HFFc6 (cell line): Measurements from ENCODE around the gene CEPT1. TPM values are rescaled to one million over a fixed set of nuclear protein-coding genes. Genes with fewer than 3 reads are reported as not detected.

Experiments used
- DNase-seq: peaks from one replicate; pipeline ENCODE4 v3.0.0-alpha.2; 2018
- H3K27ac Mint-ChIP-seq: 2 replicates; pipeline ENCODE4 v1.8.0; 2020; ENCODE audit warnings: mild to moderate bottlenecking, mixed read lengths
- H3K27me3 Mint-ChIP-seq: 2 replicates; pipeline ENCODE4 v1.8.0; 2021; ENCODE audit warnings: mild to moderate bottlenecking, moderate library complexity, mixed read lengths; ENCODE audit not compliant: insufficient read depth
- H3K36me3 Mint-ChIP-seq: 2 replicates; pipeline ENCODE4 v1.8.0; 2021; ENCODE audit warnings: low read depth, mixed read lengths
- H3K4me1 Mint-ChIP-seq: 2 replicates; pipeline ENCODE4 v1.8.0; 2020; ENCODE audit warnings: low read depth, mixed read lengths
- H3K4me3 Mint-ChIP-seq: 2 replicates; pipeline ENCODE4 v1.8.0; 2020; ENCODE audit warnings: mild to moderate bottlenecking, moderate library complexity, mixed read lengths
- H3K9me3 Mint-ChIP-seq: 2 replicates; pipeline ENCODE4 v1.8.0; 2020; ENCODE audit warnings: mild to moderate bottlenecking, mixed read lengths
- total RNA-seq, 6 experiments: library from RNA; stranded (reverse); fragmentation: NEBNext Ultra II Directional; extraction: Animal tissue kit (Norgen Biotek cat#: 25700); gene quantifications; 2 replicates in 1 of 6; 3 replicates in 5 of 6; pipeline ENCODE4 v1.2.3, GENCODE V29; 2021
- TF ChIP-seq, protein P1 (sequence below): fragments of 200-600 bp; sonication (generic); IDR thresholded peaks from 2 replicates; pipeline ENCODE4 v1.5.0; 2021; ENCODE audit warnings: antibody characterized with exemption, mild to moderate bottlenecking

CEPT1 gene
- total RNA-seq, 6 experiments from 2014 or later, result 26.5 to 38.9 (median 33.5) TPM

DNA sequence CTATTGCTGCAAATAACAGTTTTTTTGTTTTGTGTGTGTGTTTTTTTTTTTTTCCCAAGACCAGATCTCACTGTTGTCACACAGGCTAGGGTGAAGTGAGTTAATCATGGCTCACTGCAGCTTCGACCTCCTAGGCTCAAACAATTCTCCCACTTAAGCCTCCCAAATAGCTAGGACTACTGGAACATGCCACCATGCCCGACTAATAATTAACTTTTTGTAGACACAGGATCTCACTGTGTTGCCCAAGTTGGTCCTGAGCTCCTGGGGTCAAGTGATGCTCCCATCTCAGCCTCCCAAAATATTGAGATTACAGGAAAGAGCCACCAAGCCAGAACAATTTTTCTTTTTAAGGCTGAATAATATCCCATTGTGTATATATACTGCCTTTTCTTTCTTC lies 35.0 kb upstream of the CEPT1 start:
- Mint-ChIP-seq H3K4me1 (no peaks in the 10 kb centered on the region), H3K9me3 (peaks cover 12% of the 10 kb centered on the region), H3K36me3 (no peaks in the 10 kb centered on the region; the same call in 1 of the 2 replicates), H3K4me3 (no peak overlapping the region), H3K27me3 (peaks cover 4% of the 10 kb centered on the region), H3K27ac (no peak overlapping the region)
- DNase-seq, result no peak
- TF ChIP-seq, protein P1, sequence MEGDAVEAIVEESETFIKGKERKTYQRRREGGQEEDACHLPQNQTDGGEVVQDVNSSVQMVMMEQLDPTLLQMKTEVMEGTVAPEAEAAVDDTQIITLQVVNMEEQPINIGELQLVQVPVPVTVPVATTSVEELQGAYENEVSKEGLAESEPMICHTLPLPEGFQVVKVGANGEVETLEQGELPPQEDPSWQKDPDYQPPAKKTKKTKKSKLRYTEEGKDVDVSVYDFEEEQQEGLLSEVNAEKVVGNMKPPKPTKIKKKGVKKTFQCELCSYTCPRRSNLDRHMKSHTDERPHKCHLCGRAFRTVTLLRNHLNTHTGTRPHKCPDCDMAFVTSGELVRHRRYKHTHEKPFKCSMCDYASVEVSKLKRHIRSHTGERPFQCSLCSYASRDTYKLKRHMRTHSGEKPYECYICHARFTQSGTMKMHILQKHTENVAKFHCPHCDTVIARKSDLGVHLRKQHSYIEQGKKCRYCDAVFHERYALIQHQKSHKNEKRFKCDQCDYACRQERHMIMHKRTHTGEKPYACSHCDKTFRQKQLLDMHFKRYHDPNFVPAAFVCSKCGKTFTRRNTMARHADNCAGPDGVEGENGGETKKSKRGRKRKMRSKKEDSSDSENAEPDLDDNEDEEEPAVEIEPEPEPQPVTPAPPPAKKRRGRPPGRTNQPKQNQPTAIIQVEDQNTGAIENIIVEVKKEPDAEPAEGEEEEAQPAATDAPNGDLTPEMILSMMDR, result no peak

DNA sequence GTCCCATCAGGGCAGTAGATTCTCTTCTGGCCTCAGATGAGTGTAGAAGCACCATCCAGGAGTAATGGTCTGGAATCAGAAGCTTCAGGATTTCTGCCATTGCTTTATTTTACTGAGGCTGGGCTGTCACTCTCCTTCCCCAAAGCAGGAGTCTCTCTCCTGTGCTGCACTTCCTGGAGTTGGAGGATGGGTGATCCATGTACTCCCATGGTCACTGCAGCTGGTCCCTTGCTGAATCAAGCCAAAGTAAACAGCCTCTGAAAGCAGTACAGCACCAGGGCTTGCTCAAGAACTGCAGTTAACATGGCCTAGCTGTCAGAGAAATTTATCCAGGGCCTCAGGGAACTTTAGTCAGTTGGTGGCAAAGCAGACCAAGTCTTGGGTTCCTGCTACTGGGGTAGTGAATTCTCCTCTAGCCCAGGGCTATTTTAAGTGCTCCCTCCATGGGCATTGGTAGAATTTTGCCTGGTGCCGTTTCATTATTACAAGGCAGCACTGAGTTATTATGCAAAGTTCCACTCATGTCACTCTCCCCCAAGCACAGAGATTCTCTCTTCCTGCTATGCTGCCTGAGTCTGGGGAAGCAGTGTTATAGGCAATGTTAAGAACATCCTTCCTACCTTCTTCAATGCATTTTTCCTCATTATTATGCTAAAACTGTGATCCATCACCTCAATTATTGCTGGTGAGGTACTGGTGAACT lies 29.7 kb upstream of the CEPT1 start:
- H3K27me3 Mint-ChIP-seq, result peaks cover 1% of the 10 kb centered on the region
- TF ChIP-seq, protein P1, result no peak
- 0 out of 2 replicates have a peak, but pooled peaks cover 5% of the 10 kb centered on the region for H3K4me1 Mint-ChIP-seq

DNA sequence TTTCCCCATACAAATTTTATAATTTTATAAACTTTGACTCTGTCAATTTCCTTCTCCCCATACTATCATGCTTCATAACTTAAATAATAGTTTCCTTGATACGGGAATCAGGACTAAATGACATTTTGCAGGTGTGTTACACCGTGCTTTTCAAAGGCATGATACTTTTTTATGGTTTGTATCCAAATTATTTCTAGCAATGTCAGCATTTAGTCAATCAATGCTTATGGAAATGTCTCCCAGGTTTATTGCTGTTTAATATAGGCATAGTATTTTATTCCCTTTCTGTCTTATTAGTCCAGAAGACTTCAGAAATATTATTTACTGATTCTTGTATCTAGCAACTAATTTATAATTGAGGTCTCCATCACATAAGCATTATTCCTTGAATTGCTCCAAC lies 23.5 kb upstream of the CEPT1 start:
- peaks cover 26% of the 10 kb centered on the region for H3K36me3 Mint-ChIP-seq
- H3K27me3 Mint-ChIP-seq, result no peaks in the 10 kb centered on the region
- H3K9me3 Mint-ChIP-seq, result no peaks in the 10 kb centered on the region
- H3K4me1 Mint-ChIP-seq, result peaks cover 23% of the 10 kb centered on the region
- TF ChIP-seq, protein P1, result no peak
- no peak overlapping the region for H3K27ac Mint-ChIP-seq
- H3K4me3 Mint-ChIP-seq, result no peak overlapping the region
- no peak for DNase-seq

More for the DNA sequence above, 29.7 kb upstream of the CEPT1 start:
- Mint-ChIP-seq H3K4me3 (no peak overlapping the region), H3K27ac (no peak overlapping the region; the same call in 1 of the 2 replicates), H3K36me3 (peaks cover 5% of the 10 kb centered on the region; the same call in 1 of the 2 replicates), H3K9me3 (no peaks in the 10 kb centered on the region; the same call in 1 of the 2 replicates)
- DNase-seq, result no peak

DNA sequence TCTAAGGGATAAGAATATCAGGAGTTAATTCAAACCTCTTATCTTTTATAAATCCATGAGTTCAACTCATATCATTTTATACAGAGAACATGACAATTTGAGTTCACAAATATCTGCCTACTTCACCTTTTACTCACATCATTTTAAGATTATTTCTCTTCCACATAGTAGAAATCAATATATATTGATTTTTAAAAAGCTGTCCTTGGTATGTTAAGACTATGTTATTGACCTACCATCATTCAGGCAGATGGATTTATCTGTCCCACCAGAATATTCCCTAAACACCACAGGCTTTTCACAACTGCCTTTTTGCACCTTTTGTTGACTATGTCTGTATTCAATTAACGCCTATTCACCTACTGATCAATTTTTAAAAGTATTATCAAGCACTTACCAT lies 13.7 kb upstream of the CEPT1 start:
- TF ChIP-seq, protein P1, result no peak

DNA sequence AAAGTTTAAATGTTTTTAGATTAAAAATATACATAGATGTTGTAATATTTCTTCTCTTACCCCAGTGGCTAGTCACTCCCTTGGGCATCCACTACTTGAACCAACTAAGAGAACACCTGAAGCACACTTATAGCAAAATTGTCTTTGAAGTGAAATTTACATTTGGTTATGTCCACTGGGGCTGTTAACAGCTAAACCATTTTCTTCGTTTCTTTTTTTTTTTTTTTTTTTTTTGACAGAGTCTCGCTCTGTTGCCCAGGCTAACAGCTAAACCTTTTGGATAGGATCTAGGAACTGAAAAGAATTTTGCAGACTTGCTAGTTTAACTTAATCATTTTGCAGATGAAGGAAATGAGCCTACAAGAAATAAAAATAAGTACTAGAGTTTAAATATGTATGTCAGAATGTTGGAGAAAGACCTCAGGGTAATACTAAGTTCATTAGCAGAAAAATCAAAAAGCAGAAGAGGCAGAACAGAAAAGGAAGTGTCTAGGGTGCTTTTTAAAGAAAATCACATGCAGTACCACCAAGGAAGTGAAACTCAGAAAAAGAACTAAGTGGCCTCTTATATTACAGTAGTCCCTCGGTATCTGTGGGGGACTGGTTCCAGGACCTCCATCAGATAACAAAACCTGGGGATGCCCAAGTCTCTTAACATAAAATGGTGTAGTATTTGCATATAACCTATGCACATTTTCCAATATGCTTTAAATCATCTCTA lies 11.9 kb upstream of the CEPT1 start:
- Mint-ChIP-seq H3K9me3 (no peaks in the 10 kb centered on the region), H3K27me3 (no peaks in the 10 kb centered on the region), H3K4me1 (peaks cover 10% of the 10 kb centered on the region), H3K27ac (no peak overlapping the region), H3K4me3 (no peak overlapping the region), H3K36me3 (peaks cover 33% of the 10 kb centered on the region)
- DNase-seq, result no peak
- TF ChIP-seq, protein P1, result no peak

More for the DNA sequence above, 13.7 kb upstream of the CEPT1 start:
- Mint-ChIP-seq H3K27ac (no peak overlapping the region), H3K4me1 (peaks cover 17% of the 10 kb centered on the region), H3K9me3 (no peaks in the 10 kb centered on the region), H3K27me3 (no peaks in the 10 kb centered on the region), H3K36me3 (peaks cover 40% of the 10 kb centered on the region), H3K4me3 (no peak overlapping the region)
- no peak for DNase-seq
